Testis (tissue), 3 donors: ENCODE measurements around the gene TRPM2. TPM values are rescaled to one million over a fixed set of nuclear protein-coding genes. Genes with fewer than 3 reads are reported as not detected.

Experiments used
- DNase-seq: peaks from one replicate; pipeline ENCODE4 v3.0.0-alpha.2; 2019
- H3K27ac ChIP-seq, 2 donors: fragments of 200-600 bp; sonication (generic); one replicate each; pipeline ENCODE4 v1.5.1; 2019
- H3K27me3 ChIP-seq: fragments of 200-600 bp; sonication (generic); one replicate; pipeline ENCODE4 v1.5.1; 2019
- H3K36me3 ChIP-seq: fragments of 200-600 bp; sonication (generic); one replicate; pipeline ENCODE4 v1.5.1; 2017; ENCODE audit warnings: low read depth; ENCODE audit errors: missing control alignments
- H3K4me1 ChIP-seq: fragments of 200-600 bp; sonication (generic); one replicate; pipeline ENCODE4 v1.5.1; 2019
- H3K4me3 ChIP-seq, 2 donors: fragments of 200-600 bp; sonication (generic); one replicate each; pipeline ENCODE4 v1.5.1; 2017 to 2019
- H3K9me3 ChIP-seq: fragments of 200-600 bp; sonication (generic); one replicate; pipeline ENCODE4 v1.5.1; 2017
- POLR2A ChIP-seq: fragments of 450-650 bp; IDR thresholded peaks from one replicate; pipeline ENCODE4 v1.6.1; 2017; ENCODE audit warnings: antibody characterized with exemption, mild to moderate bottlenecking, moderate library complexity
- WGBS, 2 donors: methylation state at CpG; one replicate each; pipeline ENCODE4 v1.1.5; 2018; 5-methylcytosine and 5-hydroxymethylcytosine counted together
- intact Hi-C: fragments of 100-400 bp; cut with DNase I; formaldehyde crosslinking; loops from one replicate; pipeline ENCODE4 v1.15.1; 2023; ENCODE audit warnings: low total_unique reads
- polyA plus RNA-seq: library from polyadenylated mRNA; stranded (reverse); fragments of 350-450 nt; fragmentation: Illumina TruSeq; extraction: RNeasy Lipid Tissue Mini Kit (QIAGEN cat#74804); gene quantifications from one replicate; pipeline ENCODE4 v1.2.3, GENCODE V29; 2014; ENCODE audit warnings: low read depth, low replicate concordance; ENCODE audit not compliant: insufficient read depth
- total RNA-seq, 2 donors: library from RNA; depleted of rRNA; stranded (reverse); fragments of >200 nt; gene quantifications; one replicate each; pipeline ENCODE4 v1.2.3, GENCODE V29; 2016
- TF ChIP-seq, protein P1 (sequence below), 3 experiments: fragments of 450-650 bp in 2 of 3; fragments of 200-600 bp in 1 of 3; sonication (generic) in 1 of 3; IDR thresholded peaks; one replicate each; pipeline ENCODE4 v1.5.1; 2016 to 2019; ENCODE audit warnings: antibody characterized with exemption in 3 of 3, mild to moderate bottlenecking in 2 of 3, moderate library complexity in 1 of 3

TRPM2 gene
- total and polyA plus RNA-seq, 3 donors from 2014 or later, result 3.0 to 4.9 (median 3.9) TPM

- intact Hi-C loops, result no loop called here
- no peak for TF ChIP-seq POLR2A
- TF ChIP-seq, protein P1, sequence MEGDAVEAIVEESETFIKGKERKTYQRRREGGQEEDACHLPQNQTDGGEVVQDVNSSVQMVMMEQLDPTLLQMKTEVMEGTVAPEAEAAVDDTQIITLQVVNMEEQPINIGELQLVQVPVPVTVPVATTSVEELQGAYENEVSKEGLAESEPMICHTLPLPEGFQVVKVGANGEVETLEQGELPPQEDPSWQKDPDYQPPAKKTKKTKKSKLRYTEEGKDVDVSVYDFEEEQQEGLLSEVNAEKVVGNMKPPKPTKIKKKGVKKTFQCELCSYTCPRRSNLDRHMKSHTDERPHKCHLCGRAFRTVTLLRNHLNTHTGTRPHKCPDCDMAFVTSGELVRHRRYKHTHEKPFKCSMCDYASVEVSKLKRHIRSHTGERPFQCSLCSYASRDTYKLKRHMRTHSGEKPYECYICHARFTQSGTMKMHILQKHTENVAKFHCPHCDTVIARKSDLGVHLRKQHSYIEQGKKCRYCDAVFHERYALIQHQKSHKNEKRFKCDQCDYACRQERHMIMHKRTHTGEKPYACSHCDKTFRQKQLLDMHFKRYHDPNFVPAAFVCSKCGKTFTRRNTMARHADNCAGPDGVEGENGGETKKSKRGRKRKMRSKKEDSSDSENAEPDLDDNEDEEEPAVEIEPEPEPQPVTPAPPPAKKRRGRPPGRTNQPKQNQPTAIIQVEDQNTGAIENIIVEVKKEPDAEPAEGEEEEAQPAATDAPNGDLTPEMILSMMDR (IDR thresholded peaks at IDR 0.05), result no peak
- DNase-seq, result no peak
- WGBS, 2 donors, result 86 to 90% methylated on average over 9 to 20 of the region's 20 CpGs
- no peak overlapping the region for H3K4me3 ChIP-seq
- H3K4me1 ChIP-seq, result no peaks in the 10 kb centered on the region
- no peaks in the 10 kb centered on the region for H3K27me3 ChIP-seq
- no peaks in the 10 kb centered on the region for H3K36me3 ChIP-seq
- no peak overlapping the region for H3K27ac ChIP-seq
- H3K9me3 ChIP-seq, result no peaks in the 10 kb centered on the region
These were observed 88.3 kb downstream of the TRPM2 start for GRCh38 chr21:44441581-44442265.

GRCh38 chr21:44442266-44443125 is 89.1 kb downstream of the TRPM2 start:
- Histone ChIP-seq H3K4me3 (no peak overlapping the region), H3K4me1 (no peaks in the 10 kb centered on the region), H3K36me3 (no peaks in the 10 kb centered on the region), H3K9me3 (no peaks in the 10 kb centered on the region), H3K27me3 (no peaks in the 10 kb centered on the region), H3K27ac (no peak overlapping the region)
- no peak for DNase-seq
- intact Hi-C loops, result no loop called here
- TF ChIP-seq, protein P1 (IDR thresholded peaks at IDR 0.05), result no peak
- no peak for TF ChIP-seq POLR2A
- 76 to 83% methylated on average over 13 to 19 of the region's 19 CpGs for WGBS, 2 donors

GRCh38 chr21:44443291-44443890 is 90.0 kb downstream of the TRPM2 start:
- H3K36me3 ChIP-seq, result no peaks in the 10 kb centered on the region
- intact Hi-C loops, result no loop called here
- H3K9me3 ChIP-seq, result no peaks in the 10 kb centered on the region
- TF ChIP-seq, protein P1 (IDR thresholded peaks at IDR 0.05), result no peak
- no peak for TF ChIP-seq POLR2A
- H3K4me1 ChIP-seq, result no peaks in the 10 kb centered on the region
- no peak for DNase-seq
- H3K27me3 ChIP-seq, result no peaks in the 10 kb centered on the region
- 77 to 78% methylated on average over 10 to 17 of the region's 17 CpGs for WGBS, 2 donors
- no peak overlapping the region for H3K4me3 ChIP-seq
- no peak overlapping the region for H3K27ac ChIP-seq

GRCh38 chr21:44443891-44444285 is 90.5 kb downstream of the TRPM2 start:
- DNase-seq, result no peak
- 83% methylated on average over 12 of the region's 12 CpGs; no CpG with 5 or more reads in 1 of the 2 donors for WGBS, 2 donors
- no peak for TF ChIP-seq POLR2A
- TF ChIP-seq, protein P1 (IDR thresholded peaks at IDR 0.05), result no peak
- Histone ChIP-seq H3K9me3 (no peaks in the 10 kb centered on the region), H3K36me3 (no peaks in the 10 kb centered on the region), H3K4me3 (no peak overlapping the region), H3K4me1 (no peaks in the 10 kb centered on the region), H3K27ac (no peak overlapping the region), H3K27me3 (no peaks in the 10 kb centered on the region)
- intact Hi-C loops, result no loop called here
